Trophoblast cell (in vitro differentiated cells and primary cell): ENCODE data around the gene SLC25A4. TPM values are rescaled to one million over a fixed set of nuclear protein-coding genes. Genes with fewer than 3 reads are reported as not detected.

ENCODE experiments used
- DNase-seq, 2 donors: peaks; one replicate each; pipeline ENCODE4 v3.0.0-alpha.2; 2016
- H2AFZ ChIP-seq: 2 replicates; pipeline ENCODE4 v1.6.1; 2013; ENCODE audit warnings: low read length, moderate library complexity, mild to moderate bottlenecking; ENCODE audit not compliant: insufficient read depth, poor library complexity
- H2AK5ac ChIP-seq: 2 replicates; pipeline ENCODE4 v1.6.1; 2013; ENCODE audit warnings: mild to moderate bottlenecking, low read length
- H2BK120ac ChIP-seq: 2 replicates; pipeline ENCODE4 v1.6.1; 2013; ENCODE audit warnings: low read length, mild to moderate bottlenecking, moderate library complexity; ENCODE audit not compliant: insufficient read depth, poor library complexity
- H2BK12ac ChIP-seq: 2 replicates; pipeline ENCODE4 v1.6.1; 2013; ENCODE audit warnings: mild to moderate bottlenecking, low read length, moderate library complexity
- H2BK5ac ChIP-seq: 2 replicates; pipeline ENCODE4 v1.6.1; 2013; ENCODE audit warnings: low read length, low read depth, moderate library complexity, mild to moderate bottlenecking; ENCODE audit not compliant: poor library complexity
- H3K14ac ChIP-seq: 2 replicates; pipeline ENCODE4 v1.6.1; 2013; ENCODE audit warnings: mild to moderate bottlenecking, low read length
- H3K18ac ChIP-seq: 2 replicates; pipeline ENCODE4 v1.6.1; 2013; ENCODE audit warnings: mild to moderate bottlenecking, low read length
- H3K23ac ChIP-seq: 2 replicates; pipeline ENCODE4 v1.6.1; 2013; ENCODE audit warnings: low read length
- H3K27ac ChIP-seq: 2 replicates; pipeline ENCODE4 v1.5.1; 2013; ENCODE audit warnings: low read depth, mild to moderate bottlenecking, inconsistent platforms, low read length, moderate library complexity
- H3K27me3 ChIP-seq: 2 replicates; pipeline ENCODE4 v1.6.1; 2013; ENCODE audit warnings: inconsistent platforms, mild to moderate bottlenecking, low read length, moderate library complexity; ENCODE audit not compliant: insufficient read depth
- H3K36me3 ChIP-seq, 2 experiments: 1 replicate in 1 of 2; 2 replicates in 1 of 2; pipeline ENCODE4 v1.6.1; 2013; ENCODE audit warnings: low read length in 2 of 2, mild to moderate bottlenecking in 2 of 2, moderate library complexity in 1 of 2; ENCODE audit not compliant: insufficient read depth in 2 of 2, control insufficient read depth in 1 of 2
- H3K4ac ChIP-seq: 2 replicates; pipeline ENCODE4 v1.6.1; 2013; ENCODE audit warnings: low read depth, mild to moderate bottlenecking, low read length, moderate library complexity
- H3K4me1 ChIP-seq, 2 experiments: 1 replicate in 1 of 2; 2 replicates in 1 of 2; pipeline ENCODE4 v1.6.1; 2013; ENCODE audit warnings: low read length in 2 of 2, mild to moderate bottlenecking in 2 of 2, moderate library complexity in 1 of 2; ENCODE audit not compliant: insufficient read depth in 2 of 2, control insufficient read depth in 1 of 2
- H3K4me2 ChIP-seq: 2 replicates; pipeline ENCODE4 v1.6.1; 2013; ENCODE audit warnings: inconsistent platforms, mild to moderate bottlenecking, low read length, moderate library complexity
- H3K4me3 ChIP-seq: 2 replicates; pipeline ENCODE4 v1.5.1; 2013; ENCODE audit warnings: mild to moderate bottlenecking, low read depth, low read length, inconsistent platforms
- H3K79me1 ChIP-seq: one replicate; pipeline ENCODE4 v1.6.1; 2013; ENCODE audit warnings: low read length
- H3K79me2 ChIP-seq: 2 replicates; pipeline ENCODE4 v1.6.1; 2013; ENCODE audit warnings: low read length, mild to moderate bottlenecking; ENCODE audit not compliant: control insufficient read depth, insufficient read depth, poor library complexity
- H3K9ac ChIP-seq: 2 replicates; pipeline ENCODE4 v1.6.1; 2013; ENCODE audit warnings: mild to moderate bottlenecking, low read length
- H3K9me3 ChIP-seq: 2 replicates; pipeline ENCODE4 v1.6.1; 2013; ENCODE audit warnings: low read depth, mild to moderate bottlenecking, control low read depth, inconsistent platforms, low read length; ENCODE audit not compliant: insufficient read depth
- H4K12ac ChIP-seq: 2 replicates; pipeline ENCODE4 v1.6.1; 2013; ENCODE audit warnings: low read depth, mild to moderate bottlenecking, low read length, moderate library complexity
- H4K8ac ChIP-seq: 2 replicates; pipeline ENCODE4 v1.6.1; 2013; ENCODE audit warnings: low read depth, mild to moderate bottlenecking, low read length, moderate library complexity
- H4K91ac ChIP-seq: one replicate; pipeline ENCODE4 v1.6.1; 2013; ENCODE audit warnings: low read depth, mild to moderate bottlenecking, low read length, moderate library complexity
- WGBS: extraction: QIAGEN DNeasy Blood & Tissue Kit; methylation state at CpG from one replicate; pipeline ENCODE4 v1.1.7; 2013; ENCODE audit warnings: missing lambda C conversion rate; ENCODE audit not compliant: insufficient read length, insufficient coverage; ENCODE audit errors: extremely low coverage; 5-methylcytosine and 5-hydroxymethylcytosine counted together
- polyA plus RNA-seq: library from polyadenylated mRNA; stranded (reverse); fragments of 200-250 nt; gene quantifications from 2 replicates; pipeline ENCODE4 v1.2.3, GENCODE V29; 2013

SLC25A4 gene
- polyA plus RNA-seq = 14.9 and 15.7 TPM in 2 replicates

- H2AK5ac ChIP-seq = no peak within 1 kb of the TSS
- H3K23ac ChIP-seq = no peak within 1 kb of the TSS
- peak within 1 kb of the TSS; percentile 78 for H3K14ac ChIP-seq
- peak within 1 kb of the TSS; percentile 71 for H2BK120ac ChIP-seq
- H4K91ac ChIP-seq = peak within 1 kb of the TSS; percentile 83
- H4K8ac ChIP-seq = peak within 1 kb of the TSS; percentile 95
- H2AFZ ChIP-seq = peak within 1 kb of the TSS; percentile 99
- peak within 1 kb of the TSS; percentile 13 for H3K4ac ChIP-seq
- H3K4me3 ChIP-seq = peak within 1 kb of the TSS; percentile 85
- H2BK12ac ChIP-seq = no peak within 1 kb of the TSS
- no CpG with 5 or more reads among the region's 87 CpGs for WGBS
- peak within 1 kb of the TSS; percentile 82 for H3K4me2 ChIP-seq
- H3K9ac ChIP-seq = peak within 1 kb of the TSS; percentile 90
- H4K12ac ChIP-seq = peak within 1 kb of the TSS; percentile 84
- peak; percentile 62 to 78 for DNase-seq
- peaks cover 13 to 14% of the 10 kb centered on the region in 2 experiments for H3K36me3 ChIP-seq
- peak within 1 kb of the TSS; percentile 75 for H3K18ac ChIP-seq
- H3K9me3 ChIP-seq = no peaks in the 10 kb centered on the region
- H3K27ac ChIP-seq = no peak within 1 kb of the TSS
- no peaks in the 10 kb centered on the region for H3K27me3 ChIP-seq
- peaks cover 5% of the 10 kb centered on the region for H3K79me2 ChIP-seq
- H3K4me1 ChIP-seq = peaks cover 2 to 6% of the 10 kb centered on the region in 2 experiments
- H3K79me1 ChIP-seq = peaks cover 8% of the 10 kb centered on the region
- H2BK5ac ChIP-seq = peak within 1 kb of the TSS; percentile 42
Observed at GRCh38 chr4:185142912-185143600, at the start of gene SLC25A4. Gene SLC25A4 (plus strand): TSS chr4:185143266. CDS start chr4:185143373, 107 bp downstream.

DNA sequence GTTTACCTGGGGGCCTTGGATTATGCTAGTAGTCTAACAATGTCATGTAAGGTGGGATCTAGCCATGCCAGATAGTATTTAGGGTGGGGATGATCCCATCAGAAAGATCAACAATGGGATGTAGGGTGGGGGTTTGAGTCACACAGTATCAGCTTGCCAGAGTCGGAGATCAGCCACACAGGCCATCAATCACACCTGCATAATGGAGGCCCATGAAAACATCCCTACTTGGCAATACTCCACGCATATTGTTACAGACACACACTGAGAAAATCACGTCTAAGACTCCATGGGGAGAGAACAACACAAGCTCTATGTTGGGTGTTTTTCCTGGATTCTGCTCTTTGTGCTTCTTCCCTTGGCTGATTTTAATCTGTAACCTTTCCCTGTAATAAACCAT, 49.5 kb upstream of the SLC25A4 start:
- no peak overlapping the region for H2BK120ac ChIP-seq
- H3K4ac ChIP-seq = no peak overlapping the region
- no peak overlapping the region for H3K27ac ChIP-seq
- H4K8ac ChIP-seq = no peak overlapping the region
- H3K23ac ChIP-seq = no peak overlapping the region
- H3K27me3 ChIP-seq = no peaks in the 10 kb centered on the region
- no peak overlapping the region for H3K4me3 ChIP-seq
- H2BK5ac ChIP-seq = no peak overlapping the region
- no peak overlapping the region for H4K91ac ChIP-seq
- H3K9ac ChIP-seq = no peak overlapping the region
- no peak overlapping the region for H2BK12ac ChIP-seq
- no peaks in the 10 kb centered on the region for H3K36me3 ChIP-seq
- no peak overlapping the region for H4K12ac ChIP-seq
- H3K18ac ChIP-seq = no peak overlapping the region
- no peak overlapping the region for H2AK5ac ChIP-seq
- no peaks in the 10 kb centered on the region for H3K79me1 ChIP-seq
- no peak overlapping the region for H3K14ac ChIP-seq
- WGBS = no CpG with 5 or more reads among the region's 3 CpGs
- no peak overlapping the region for H2AFZ ChIP-seq
- H3K9me3 ChIP-seq = no peaks in the 10 kb centered on the region
- no peaks in the 10 kb centered on the region for H3K4me1 ChIP-seq
- H3K4me2 ChIP-seq = no peak overlapping the region
- no peak for DNase-seq
- no peaks in the 10 kb centered on the region for H3K79me2 ChIP-seq

- Histone ChIP-seq H3K36me3 (no peaks in the 10 kb centered on the region), H3K79me1 (no peaks in the 10 kb centered on the region), H3K23ac (no peak overlapping the region), H2AFZ (no peak overlapping the region), H2AK5ac (no peak overlapping the region), H3K27ac (no peak overlapping the region), H3K4me3 (no peak overlapping the region), H4K8ac (no peak overlapping the region), H4K12ac (no peak overlapping the region), H3K4me1 (no peaks in the 10 kb centered on the region), H3K4ac (no peak overlapping the region), H2BK12ac (no peak overlapping the region), H3K18ac (no peak overlapping the region), H3K79me2 (no peaks in the 10 kb centered on the region), H2BK120ac (no peak overlapping the region), H3K14ac (no peak overlapping the region), H4K91ac (no peak overlapping the region), H3K9ac (no peak overlapping the region), H3K9me3 (no peaks in the 10 kb centered on the region), H2BK5ac (no peak overlapping the region), H3K4me2 (no peak overlapping the region), H3K27me3 (no peaks in the 10 kb centered on the region)
- WGBS = no CpG with 5 or more reads among the region's 2 CpGs
- DNase-seq = peak in 1 of 2 donors; percentile 65
Observed at GRCh38 chr4:185096032-185096653, 46.9 kb upstream of the SLC25A4 start.

- no peak overlapping the region for H2BK12ac ChIP-seq
- H3K79me2 ChIP-seq = no peaks in the 10 kb centered on the region
- no peak for DNase-seq
- no peak overlapping the region for H2AK5ac ChIP-seq
- no peak overlapping the region for H3K4ac ChIP-seq
- no peak overlapping the region for H3K9ac ChIP-seq
- H3K27ac ChIP-seq = no peak overlapping the region
- H3K79me1 ChIP-seq = no peaks in the 10 kb centered on the region
- H3K14ac ChIP-seq = no peak overlapping the region
- H3K27me3 ChIP-seq = no peaks in the 10 kb centered on the region
- no peaks in the 10 kb centered on the region for H3K4me1 ChIP-seq
- H3K4me2 ChIP-seq = no peak overlapping the region
- H2BK120ac ChIP-seq = no peak overlapping the region
- H4K12ac ChIP-seq = no peak overlapping the region
- H2BK5ac ChIP-seq = no peak overlapping the region
- H3K36me3 ChIP-seq = no peaks in the 10 kb centered on the region
- no peak overlapping the region for H3K18ac ChIP-seq
- H2AFZ ChIP-seq = no peak overlapping the region
- no peak overlapping the region for H3K23ac ChIP-seq
- H3K4me3 ChIP-seq = no peak overlapping the region
- H3K9me3 ChIP-seq = no peaks in the 10 kb centered on the region
- H4K91ac ChIP-seq = no peak overlapping the region
- H4K8ac ChIP-seq = no peak overlapping the region
Observed at GRCh38 chr4:185098474-185098873, 44.6 kb upstream of the SLC25A4 start.
